Kidney (tissue), 14 donors: Measurements from ENCODE around the gene EIF3K. TPM values are rescaled to one million over a fixed set of nuclear protein-coding genes. Genes with fewer than 3 reads are reported as not detected.
A peak's percentile ranks its signal among the peaks of the same experiment; 100 is the strongest.

Experiments used
- DNase-seq, 5 donors: peaks; one replicate each; pipeline ENCODE4 v3.0.0-alpha.2; 2013 to 2020
- FAIRE-seq: peaks from 2 replicates; lab custom pipeline; 2012; peaks lifted over from hg19 to GRCh38; lab: Jason Lieb, UNC
- H3K27ac ChIP-seq, 2 donors: one replicate each; pipeline ENCODE4 v1.7.0; 2013; ENCODE audit warnings: low read depth in 2 of 2, low read length in 2 of 2, inconsistent platforms in 1 of 2
- H3K27me3 ChIP-seq: one replicate; pipeline ENCODE4 v1.7.1; 2013; ENCODE audit warnings: low read length, inconsistent platforms; ENCODE audit not compliant: control insufficient read depth, insufficient read depth
- H3K36me3 ChIP-seq, 3 donors: one replicate each; pipeline versions ENCODE4 v1.7.0 to v1.7.1; 2013; ENCODE audit warnings: low read length in 3 of 3, control low read depth in 1 of 3, inconsistent platforms in 1 of 3; ENCODE audit not compliant: insufficient read depth in 3 of 3, control insufficient read depth in 2 of 3
- H3K4me1 ChIP-seq, 3 donors: one replicate each; pipeline versions ENCODE4 v1.7.0 to v1.7.1; 2013; ENCODE audit warnings: low read length in 3 of 3, inconsistent platforms in 1 of 3, low read depth in 1 of 3; ENCODE audit not compliant: control insufficient read depth in 2 of 3, insufficient read depth in 2 of 3
- H3K4me3 ChIP-seq, 3 donors: one replicate each; pipeline versions ENCODE4 v1.7.0 to v1.8.1; 2013; ENCODE audit warnings: low read length in 3 of 3, control low read depth in 1 of 3, inconsistent platforms in 1 of 3
- H3K9ac ChIP-seq, 3 donors: one replicate each; pipeline versions ENCODE4 v1.7.0 to v1.7.1; 2013; ENCODE audit warnings: low read length in 3 of 3, control low read depth in 1 of 3, inconsistent platforms in 1 of 3
- H3K9me3 ChIP-seq, 3 donors: one replicate each; pipeline versions ENCODE4 v1.7.0 to v1.7.1; 2013; ENCODE audit warnings: low read length in 3 of 3, control low read depth in 1 of 3, inconsistent platforms in 1 of 3; ENCODE audit not compliant: control insufficient read depth in 2 of 3, insufficient read depth in 1 of 3
- CTCF ChIP-seq: IDR thresholded peaks from 3 replicates; pipeline ENCODE4 v1.5.1; 2012; ENCODE audit warnings: mild to moderate bottlenecking, moderate library complexity, borderline replicate concordance; ENCODE audit not compliant: insufficient read depth; ENCODE audit errors: extremely low read depth
- intact Hi-C: fragments of 100-400 bp; cut with DNase I; formaldehyde crosslinking; loops from one replicate; pipeline ENCODE4 v1.11.1; 2022
- polyA plus RNA-seq: library from polyadenylated mRNA; stranded (reverse); fragments of 350-450 nt; fragmentation: Illumina TruSeq; extraction: RNeasy Lipid Tissue Mini Kit (QIAGEN cat#74804); gene quantifications from one replicate; pipeline ENCODE4 v1.2.3, GENCODE V29; 2014; ENCODE audit warnings: low read depth, low replicate concordance; ENCODE audit not compliant: insufficient read depth
- total RNA-seq: library from RNA; stranded (reverse); fragmentation: NEBNext Ultra II Directional; extraction: Animal tissue kit (Norgen Biotek cat#: 25700); gene quantifications from one replicate; pipeline ENCODE4 v1.2.1, GENCODE V29; 2021
- donor health status: control.
- donor health status: control.
- donor health status: control.
- donor health status: control.
- donor health status: control.
- donor health status: DM: yes; HTN: yes; CAD: no.
- donor health status: Normal renal cell carcinoma (clear cell type).

EIF3K gene
- total and polyA plus RNA-seq, 2 donors from 2014 or later, result 259 to 723 TPM

- peaks cover 0 to 10% (median 3%) of the 10 kb centered on the region in 3 donors for H3K36me3 ChIP-seq
- DNase-seq (peak in 1 of 5 donors; percentile 39), FAIRE-seq (no peak)
- H3K9ac ChIP-seq, result peak overlapping the region in 2 of 3 donors; percentile 23 to 24
- no peak overlapping the region for H3K4me3 ChIP-seq
- H3K4me1 ChIP-seq, result peaks cover 2 to 83% (median 82%) of the 10 kb centered on the region in 3 donors
- H3K27ac ChIP-seq, result peak overlapping the region; percentile 90 to 100
- H3K9me3 ChIP-seq, result no peaks in the 10 kb centered on the region
- intact Hi-C loops, result no loop called here
- H3K27me3 ChIP-seq, result no peaks in the 10 kb centered on the region
- no peak for TF ChIP-seq CTCF
Observed at GRCh38 chr19:38678891-38679494, 60.0 kb downstream of the EIF3K start.

GRCh38 chr19:38679839-38680238 lies 60.9 kb downstream of the EIF3K start:
- H3K4me3 ChIP-seq, result no peak overlapping the region
- peak overlapping the region; percentile 90 to 100 for H3K27ac ChIP-seq
- intact Hi-C loops, result no loop called here
- H3K9me3 ChIP-seq, result no peaks in the 10 kb centered on the region
- H3K9ac ChIP-seq, result peak overlapping the region in 2 of 3 donors; percentile 23 to 39
- H3K36me3 ChIP-seq, result peaks cover 0 to 10% (median 3%) of the 10 kb centered on the region in 3 donors
- H3K4me1 ChIP-seq, result peaks cover 3 to 83% (median 81%) of the 10 kb centered on the region in 3 donors
- FAIRE-seq, result no peak
- no peak for TF ChIP-seq CTCF
- no peak for DNase-seq
- no peaks in the 10 kb centered on the region for H3K27me3 ChIP-seq

GRCh38 chr19:38682195-38682867 lies 63.3 kb downstream of the EIF3K start:
- TF ChIP-seq CTCF, result no peak
- Histone ChIP-seq H3K27me3 (no peaks in the 10 kb centered on the region), H3K9ac (peak overlapping the region in 1 of 3 donors; percentile 95), H3K27ac (peak overlapping the region; percentile 100), H3K9me3 (no peaks in the 10 kb centered on the region), H3K4me1 (peaks cover 5 to 88% (median 79%) of the 10 kb centered on the region in 3 donors), H3K36me3 (peaks cover 0 to 8% (median 2%) of the 10 kb centered on the region in 3 donors), H3K4me3 (no peak overlapping the region)
- intact Hi-C loops, result no loop called here
- FAIRE-seq, result no peak
- no peak for DNase-seq
